T-helper 2 cell treated with Interferon-gamma antibody and Interleukin-4, amounts not matched to agents 5 μg/mL and 100 μg/mL, for 36 hours (primary cell): Measurements from ENCODE around the gene SNRPB.

ENCODE experiments used
- DNase-seq: peaks from one replicate; pipeline ENCODE4 v3.0.0; 2021; ENCODE audit warnings: low spot score
- H3K27ac Mint-ChIP-seq: one replicate; pipeline ENCODE4 v1.8.0; 2021; ENCODE audit warnings: mild to moderate bottlenecking, mixed read lengths
- H3K27me3 Mint-ChIP-seq: one replicate; pipeline ENCODE4 v1.8.0; 2021; ENCODE audit warnings: low read depth, mixed read lengths
- H3K36me3 Mint-ChIP-seq: one replicate; pipeline ENCODE4 v1.8.0; 2021; ENCODE audit warnings: low read depth, mixed read lengths
- H3K4me1 Mint-ChIP-seq: one replicate; pipeline ENCODE4 v1.8.0; 2021; ENCODE audit warnings: low read depth, mixed read lengths
- H3K4me3 Mint-ChIP-seq: one replicate; pipeline ENCODE4 v1.8.0; 2022; ENCODE audit warnings: mild to moderate bottlenecking, moderate library complexity, mixed read lengths
- H3K9me3 Mint-ChIP-seq: one replicate; pipeline ENCODE4 v1.8.0; 2021; ENCODE audit warnings: mixed read lengths

Gene SNRPB

DNA sequence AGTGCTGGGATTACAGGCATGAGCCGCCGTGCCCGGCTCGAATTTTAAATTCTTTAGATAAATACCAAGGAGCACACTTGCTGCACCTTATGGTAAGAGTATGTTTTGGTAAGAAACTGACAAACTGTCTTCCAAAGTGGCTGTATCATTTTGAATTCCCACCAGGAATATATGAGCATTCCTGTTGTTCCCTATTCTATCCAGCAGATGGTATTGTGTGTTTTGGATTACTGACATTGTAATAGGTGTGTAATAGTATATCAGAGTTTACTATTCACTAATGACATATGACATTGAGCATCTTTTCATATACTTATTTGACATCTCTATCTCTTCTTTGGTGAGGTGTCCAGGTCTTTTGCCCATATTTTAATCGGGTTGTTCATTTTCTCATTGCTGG, 49.3 kb downstream of the SNRPB start:
- Mint-ChIP-seq H3K27ac (no peak overlapping the region), H3K9me3 (no peaks in the 10 kb centered on the region), H3K36me3 (no peaks in the 10 kb centered on the region), H3K4me1 (no peaks in the 10 kb centered on the region), H3K4me3 (no peak overlapping the region), H3K27me3 (peaks cover 14% of the 10 kb centered on the region)
- no peak for DNase-seq

DNA sequence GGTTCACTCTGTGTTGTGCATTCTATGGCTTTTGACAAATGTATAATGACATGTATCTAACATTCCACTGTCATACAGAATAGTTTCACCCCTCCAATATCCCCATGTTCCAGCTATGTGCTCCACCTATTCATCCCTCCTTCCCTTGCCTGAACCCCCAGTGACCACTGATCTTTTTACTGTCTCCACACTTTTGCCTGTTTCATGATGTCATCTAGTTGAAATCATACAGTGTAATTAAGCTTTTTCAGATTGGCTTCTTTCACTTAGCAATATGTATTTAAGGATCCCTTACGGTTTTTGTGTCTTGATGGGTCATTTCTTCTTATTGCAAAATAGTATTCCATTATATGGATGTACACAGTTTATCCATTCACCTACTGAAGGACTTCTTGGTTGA, 50.1 kb downstream of the SNRPB start:
- Mint-ChIP-seq H3K4me1 (no peaks in the 10 kb centered on the region), H3K9me3 (no peaks in the 10 kb centered on the region), H3K36me3 (no peaks in the 10 kb centered on the region), H3K27me3 (peaks cover 10% of the 10 kb centered on the region), H3K27ac (no peak overlapping the region), H3K4me3 (no peak overlapping the region)
- no peak for DNase-seq

DNA sequence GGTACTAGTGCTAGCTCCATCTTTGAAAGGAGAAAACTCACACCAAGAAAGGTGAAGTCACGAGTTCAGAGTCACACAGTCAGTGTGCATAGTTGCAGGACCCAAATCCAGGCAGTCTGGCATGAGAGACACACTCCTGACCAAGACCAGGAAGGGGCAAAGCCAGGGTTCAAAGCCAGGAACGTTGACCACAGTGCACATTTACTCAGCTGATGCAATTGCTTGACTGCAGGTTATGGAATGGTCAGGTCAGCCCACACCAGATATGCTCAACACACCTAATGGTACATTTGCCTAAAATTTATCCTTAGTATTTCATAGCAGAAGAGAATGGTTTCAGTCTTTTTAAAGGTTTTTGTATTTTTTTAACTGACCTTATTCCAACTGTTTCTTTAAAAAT, 52.2 kb downstream of the SNRPB start:
- H3K4me3 Mint-ChIP-seq: no peak overlapping the region
- no peak for DNase-seq
- H3K9me3 Mint-ChIP-seq: no peaks in the 10 kb centered on the region
- H3K27ac Mint-ChIP-seq: no peak overlapping the region
- no peaks in the 10 kb centered on the region for H3K36me3 Mint-ChIP-seq
- H3K27me3 Mint-ChIP-seq: peaks cover 13% of the 10 kb centered on the region
- no peaks in the 10 kb centered on the region for H3K4me1 Mint-ChIP-seq

DNA sequence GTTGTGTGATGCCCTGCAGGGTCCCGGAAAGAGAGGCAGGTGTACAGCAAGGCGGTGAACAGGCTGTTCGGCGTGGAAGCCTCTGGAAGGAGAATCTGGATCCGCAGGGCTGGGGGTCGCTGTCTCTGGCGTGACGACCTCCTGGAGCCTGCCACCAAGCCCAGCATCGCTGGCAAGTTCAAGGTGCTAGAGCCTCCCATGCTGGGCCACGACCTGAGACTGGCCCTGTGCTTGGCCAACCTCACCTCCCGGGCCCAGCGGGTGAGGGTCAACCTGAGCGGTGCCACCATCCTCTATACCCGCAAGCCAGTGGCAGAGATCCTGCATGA, 53.4 kb downstream of the SNRPB start:
- no peaks in the 10 kb centered on the region for H3K36me3 Mint-ChIP-seq
- no peak for DNase-seq
- H3K9me3 Mint-ChIP-seq: no peaks in the 10 kb centered on the region
- peaks cover 15% of the 10 kb centered on the region for H3K27me3 Mint-ChIP-seq
- H3K4me3 Mint-ChIP-seq: no peak overlapping the region
- no peak overlapping the region for H3K27ac Mint-ChIP-seq
- no peaks in the 10 kb centered on the region for H3K4me1 Mint-ChIP-seq

DNA sequence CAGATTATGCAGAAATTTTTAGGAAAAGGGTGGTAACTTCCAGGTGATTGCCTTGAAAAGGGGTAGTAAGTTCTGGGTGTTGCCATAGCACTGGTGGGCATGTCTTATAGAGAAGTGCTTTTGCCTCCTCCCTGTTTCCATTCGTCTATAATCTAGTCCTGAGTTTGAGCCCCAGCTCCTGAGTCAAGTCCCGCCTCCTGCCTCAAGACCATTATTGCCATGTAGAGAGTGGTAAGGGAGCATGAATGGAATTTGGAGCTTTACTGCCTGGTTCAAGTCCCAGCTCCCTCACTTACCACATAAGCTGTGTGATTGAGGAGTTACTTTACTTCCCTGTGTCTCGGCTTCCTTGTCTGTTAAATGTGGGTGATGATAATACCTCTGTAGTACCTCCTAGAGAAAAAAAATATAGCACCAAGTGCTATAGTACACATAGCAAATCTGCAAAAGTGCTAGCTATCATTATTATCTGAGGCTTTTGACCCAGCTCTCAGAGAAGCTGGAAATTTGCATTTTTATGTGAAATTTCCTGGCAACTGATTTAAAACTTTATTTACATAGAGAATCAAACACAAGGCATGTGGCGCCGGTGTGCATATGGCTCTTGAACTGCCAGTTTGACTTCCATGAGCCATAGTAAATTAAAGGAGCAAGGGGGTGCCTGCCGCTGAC, 53.9 kb downstream of the SNRPB start:
- no peak overlapping the region for H3K4me3 Mint-ChIP-seq
- H3K27me3 Mint-ChIP-seq: peaks cover 17% of the 10 kb centered on the region
- no peaks in the 10 kb centered on the region for H3K36me3 Mint-ChIP-seq

More for the DNA sequence above, 53.9 kb downstream of the SNRPB start:
- Mint-ChIP-seq H3K4me1 (no peaks in the 10 kb centered on the region), H3K9me3 (no peaks in the 10 kb centered on the region), H3K27ac (no peak overlapping the region)
- DNase-seq: no peak
